Measurements from ENCODE around the gene FES. TPM values are rescaled to one million over a fixed set of nuclear protein-coding genes. Genes with fewer than 3 reads are reported as not detected.

The FES gene
- total RNA-seq, 6 experiments from 2014 or later, result 11.5 to 36.5 (median 18.5) TPM

DNA sequence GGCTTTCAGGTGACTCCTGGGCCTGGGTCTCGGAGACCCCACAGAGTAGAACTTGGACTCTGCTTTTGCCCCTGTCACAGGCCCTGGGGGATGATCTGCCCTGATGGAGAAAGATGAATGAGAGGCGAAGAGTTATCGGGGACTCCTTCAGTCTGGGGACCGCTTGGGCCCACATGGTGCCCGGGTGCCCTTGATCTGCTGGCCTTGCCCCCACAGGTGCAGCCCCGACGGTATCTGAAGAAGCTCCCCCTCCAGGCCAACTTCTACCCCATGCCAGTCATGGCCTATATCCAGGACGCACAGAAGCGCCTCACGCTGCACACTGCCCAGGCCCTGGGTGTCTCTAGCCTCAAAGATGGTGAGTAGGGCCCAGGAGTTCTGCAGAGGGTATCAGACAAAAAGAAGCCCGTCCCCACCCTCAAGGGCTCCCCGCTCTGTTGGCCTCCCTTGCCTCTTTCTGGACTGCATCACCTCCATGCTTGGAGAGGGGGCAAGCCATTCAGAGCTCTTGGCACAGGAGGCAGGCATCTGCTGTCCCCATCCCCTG, 29.2 kb downstream of the FES start:
- ATAC-seq (no peak), DNase-seq (peak in 2 of 3 donors; percentile 14 to 46)
- Histone ChIP-seq H3K9me3 (no peaks in the 10 kb centered on the region), H3K27me3 (no peaks in the 10 kb centered on the region), H3K4me1 (peaks cover 0 to 18% (median 0%) of the 10 kb centered on the region in 4 donors), H3K27ac (peak overlapping the region in 1 of 3 donors; percentile 2), H3K4me3 (no peak overlapping the region), H3K36me3 (peaks cover 12 to 83% (median 56%) of the 10 kb centered on the region in 4 donors)
- WGBS (ENCODE audit: insufficient coverage, low coverage, low lambda C conversion rate, missing lambda C conversion rate), result 83% methylated on average over 5 of the region's 12 CpGs
- TF ChIP-seq, protein P1, sequence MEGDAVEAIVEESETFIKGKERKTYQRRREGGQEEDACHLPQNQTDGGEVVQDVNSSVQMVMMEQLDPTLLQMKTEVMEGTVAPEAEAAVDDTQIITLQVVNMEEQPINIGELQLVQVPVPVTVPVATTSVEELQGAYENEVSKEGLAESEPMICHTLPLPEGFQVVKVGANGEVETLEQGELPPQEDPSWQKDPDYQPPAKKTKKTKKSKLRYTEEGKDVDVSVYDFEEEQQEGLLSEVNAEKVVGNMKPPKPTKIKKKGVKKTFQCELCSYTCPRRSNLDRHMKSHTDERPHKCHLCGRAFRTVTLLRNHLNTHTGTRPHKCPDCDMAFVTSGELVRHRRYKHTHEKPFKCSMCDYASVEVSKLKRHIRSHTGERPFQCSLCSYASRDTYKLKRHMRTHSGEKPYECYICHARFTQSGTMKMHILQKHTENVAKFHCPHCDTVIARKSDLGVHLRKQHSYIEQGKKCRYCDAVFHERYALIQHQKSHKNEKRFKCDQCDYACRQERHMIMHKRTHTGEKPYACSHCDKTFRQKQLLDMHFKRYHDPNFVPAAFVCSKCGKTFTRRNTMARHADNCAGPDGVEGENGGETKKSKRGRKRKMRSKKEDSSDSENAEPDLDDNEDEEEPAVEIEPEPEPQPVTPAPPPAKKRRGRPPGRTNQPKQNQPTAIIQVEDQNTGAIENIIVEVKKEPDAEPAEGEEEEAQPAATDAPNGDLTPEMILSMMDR (IDR thresholded peaks at IDR 0.05), result no peak
- TF ChIP-seq POLR2A (IDR thresholded peaks at IDR 0.05), result no peak
- intact Hi-C loops (cut with DNase I), result loop anchor here in 1 of 2 donors (10.0 kb wide), 1 partner anchor 269 kb away; no protein-coding TSS in a partner anchor

DNA sequence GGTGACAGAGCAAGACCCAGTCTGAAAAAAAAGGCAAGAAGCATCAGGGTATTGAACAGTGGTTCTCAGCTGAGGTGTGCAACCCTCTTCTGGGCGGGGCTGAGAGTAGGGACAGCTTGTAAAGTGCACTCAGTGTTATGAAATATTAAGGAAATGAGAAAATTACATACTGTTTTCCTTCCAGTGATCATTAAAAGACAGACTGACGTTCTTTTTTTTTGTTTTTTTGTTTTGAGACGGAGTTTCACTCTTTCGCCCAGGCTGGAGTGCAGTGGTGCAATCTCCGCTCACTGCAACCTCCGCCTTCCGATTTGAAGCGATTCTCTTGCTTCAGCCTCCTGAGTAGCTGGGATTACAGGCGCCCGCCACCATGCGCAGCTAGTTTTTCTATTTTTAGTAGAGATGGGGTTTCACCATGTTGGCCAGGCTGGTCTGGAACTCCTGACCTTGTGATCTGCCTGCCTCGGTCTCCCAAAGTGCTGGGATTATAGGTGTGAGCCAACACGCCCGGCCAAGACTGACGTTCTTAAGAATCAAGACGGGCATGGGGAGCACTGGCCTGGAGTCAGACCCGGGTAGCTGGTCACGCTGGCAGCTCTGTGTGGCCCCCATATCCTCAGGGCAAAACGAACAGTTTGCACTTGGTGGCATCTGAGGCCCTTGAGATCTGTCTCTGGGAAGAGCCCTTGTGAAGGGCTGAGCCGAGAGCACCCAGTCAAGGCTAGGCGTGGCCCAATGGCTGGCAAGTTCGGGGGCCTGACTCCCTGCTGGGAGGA, 30.2 kb downstream of the FES start:
- WGBS (ENCODE audit: insufficient coverage, low coverage, low lambda C conversion rate, missing lambda C conversion rate), result 85% methylated on average over 15 of the region's 22 CpGs
- Histone ChIP-seq H3K4me1 (peaks cover 0 to 18% (median 0%) of the 10 kb centered on the region in 4 donors), H3K4me3 (no peak overlapping the region), H3K27me3 (no peaks in the 10 kb centered on the region), H3K27ac (peak overlapping the region in 1 of 3 donors; percentile 73), H3K36me3 (peaks cover 12 to 84% (median 57%) of the 10 kb centered on the region in 4 donors), H3K9me3 (no peaks in the 10 kb centered on the region)
- no peak for TF ChIP-seq POLR2A (IDR thresholded peaks at IDR 0.05)
- TF ChIP-seq, protein P1 (IDR thresholded peaks at IDR 0.05), result no peak
- ATAC-seq (no peak), DNase-seq (peak in 2 of 3 donors; percentile 45 to 53)
- intact Hi-C loops (cut with DNase I), result loop anchor here in 1 of 2 donors (10.0 kb wide), 1 partner anchor 270 kb away; no protein-coding TSS in a partner anchor

DNA sequence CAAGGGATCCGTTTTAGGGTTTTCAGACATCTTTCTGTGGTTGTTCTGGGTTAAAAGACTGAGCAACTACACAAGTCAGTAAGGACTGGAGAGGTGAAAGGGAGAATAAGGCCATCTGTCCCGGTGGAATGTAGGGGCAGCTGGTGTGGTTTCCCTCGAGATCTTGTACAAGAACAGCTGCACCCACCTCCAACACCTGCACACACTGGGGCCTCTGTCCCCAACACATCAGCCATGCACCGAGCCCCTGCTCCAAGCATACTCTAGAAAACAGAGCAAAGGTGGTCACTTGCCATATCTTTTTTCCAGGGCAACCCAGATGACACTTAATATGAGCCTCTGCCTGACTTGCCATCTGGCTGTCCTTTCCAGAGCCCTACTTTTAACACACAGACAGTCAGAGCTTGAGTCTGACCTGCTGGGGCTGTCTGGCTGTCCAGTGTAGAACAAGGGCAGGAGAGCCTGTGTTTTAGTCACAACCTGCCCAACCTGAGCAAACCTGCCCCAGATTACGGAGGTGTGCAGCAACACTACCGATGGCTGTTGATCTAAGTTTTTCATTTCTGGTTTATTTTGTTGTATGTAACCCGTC, 31.0 kb downstream of the FES start:
- H3K27ac ChIP-seq, result peak overlapping the region in 1 of 3 donors; percentile 73
- no peak overlapping the region for H3K4me3 ChIP-seq
- TF ChIP-seq, protein P1 (IDR thresholded peaks at IDR 0.05), result no peak
- TF ChIP-seq POLR2A (IDR thresholded peaks at IDR 0.05), result no peak
- WGBS (ENCODE audit: insufficient coverage, low coverage, low lambda C conversion rate, missing lambda C conversion rate), result 58% methylated on average over 6 of the region's 7 CpGs
- H3K9me3 ChIP-seq, result no peaks in the 10 kb centered on the region
- intact Hi-C loops (cut with DNase I), result loop anchor here in 1 of 2 donors (10.0 kb wide), 1 partner anchor 271 kb away; no protein-coding TSS in a partner anchor
- peak in 2 of 4 donors; percentile 7 to 44 for ATAC-seq
- H3K27me3 ChIP-seq, result no peaks in the 10 kb centered on the region
- peaks cover 0 to 18% (median 0%) of the 10 kb centered on the region in 4 donors for H3K4me1 ChIP-seq
- peaks cover 12 to 84% (median 59%) of the 10 kb centered on the region in 4 donors for H3K36me3 ChIP-seq
- peak in 2 of 3 donors; percentile 32 to 47 for DNase-seq

DNA sequence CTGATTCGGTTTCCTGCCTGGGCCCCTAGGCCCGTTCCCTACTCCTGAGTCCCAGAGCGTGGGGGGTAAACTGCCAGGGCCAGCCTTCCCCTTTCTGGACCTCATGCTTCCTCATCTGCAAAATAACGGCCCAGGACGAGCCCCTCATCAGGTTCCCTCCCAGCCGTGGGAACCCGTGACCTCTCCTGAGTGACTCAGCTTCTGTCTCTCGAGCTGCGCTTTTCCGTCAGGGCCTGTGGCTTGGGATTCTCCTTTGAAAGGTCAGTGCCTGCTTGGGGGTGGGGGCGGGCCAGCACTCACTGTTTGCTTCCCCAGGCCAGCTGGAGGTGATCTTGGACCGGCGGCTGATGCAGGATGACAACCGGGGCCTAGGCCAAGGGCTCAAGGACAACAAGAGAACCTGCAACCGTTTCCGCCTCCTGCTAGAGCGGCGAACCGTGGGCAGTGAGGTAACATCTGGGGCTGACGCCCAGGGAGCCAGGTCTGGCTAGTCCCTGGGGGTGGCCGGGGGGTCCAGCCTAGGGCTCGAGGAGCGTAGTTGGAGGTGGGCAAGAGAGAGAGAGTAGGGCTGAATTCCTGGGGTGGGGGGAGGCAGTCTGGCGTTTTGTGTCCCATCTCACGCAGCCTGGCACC, 31.6 kb downstream of the FES start:
- peaks cover 0 to 18% (median 0%) of the 10 kb centered on the region in 4 donors for H3K4me1 ChIP-seq
- peak overlapping the region in 2 of 3 donors; percentile 16 to 73 for H3K27ac ChIP-seq
- intact Hi-C loops (cut with DNase I), result loop anchor here in 1 of 2 donors (10.0 kb wide), 1 partner anchor 271 kb away; no protein-coding TSS in a partner anchor
- H3K9me3 ChIP-seq, result no peaks in the 10 kb centered on the region
- H3K27me3 ChIP-seq, result no peaks in the 10 kb centered on the region
- peaks cover 12 to 84% (median 57%) of the 10 kb centered on the region in 4 donors for H3K36me3 ChIP-seq
- 44% methylated on average over 13 of the region's 25 CpGs for WGBS (ENCODE audit: insufficient coverage, low coverage, low lambda C conversion rate, missing lambda C conversion rate)
- TF ChIP-seq POLR2A (IDR thresholded peaks at IDR 0.05), result peak; percentile 2
- TF ChIP-seq, protein P1 (IDR thresholded peaks at IDR 0.05), result no peak
- DNase-seq (peak; percentile 85 to 93 (median 90)), ATAC-seq (peak; percentile 51 to 94 (median 78))
- H3K4me3 ChIP-seq, result no peak overlapping the region
